K562 (cell line): Measurements from ENCODE around the gene GP1BB.

Experiments
- CTCF ChIP-seq, 3 experiments: IDR thresholded peaks in 2 of 3; conservative IDR thresholded peaks in 1 of 3; 2 replicates each; pipeline ENCODE4 v1.5.1; 2011 to 2012; ENCODE audit warnings: low read length in 3 of 3, mild to moderate bottlenecking in 3 of 3, control low read depth in 2 of 3, improper control_type of control experiment in 1 of 3, inconsistent platforms in 1 of 3, low read depth in 1 of 3, mixed read lengths in 1 of 3, moderate library complexity in 1 of 3; ENCODE audit not compliant: insufficient read depth in 2 of 3
- DIDO1 ChIP-seq: fragments of 450-650 bp; IDR thresholded peaks from 2 replicates; pipeline ENCODE4 v1.6.1; 2016; ENCODE audit warnings: low read depth, missing biosample characterization, missing genetic modification characterization
- HNRNPL ChIP-seq: fragments of 200-400 bp; formaldehyde crosslinking; IDR thresholded peaks from 2 replicates; pipeline ENCODE4 v1.6.1; 2017; ENCODE audit warnings: low read depth, mild to moderate bottlenecking, low read length
- NCOR1 ChIP-seq: fragments of 450-650 bp; IDR thresholded peaks from 2 replicates; pipeline ENCODE4 v1.6.1; 2016; ENCODE audit warnings: mild to moderate bottlenecking, moderate library complexity
- RCOR1 ChIP-seq, 2 experiments: IDR thresholded peaks; 2 replicates each; pipeline ENCODE4 v1.6.1; 2012; ENCODE audit warnings: low read depth in 2 of 2, low read length in 2 of 2, borderline replicate concordance in 1 of 2, improper control_type of control experiment in 1 of 2
- SMAD3 ChIP-seq: fragments of 450-650 bp; formaldehyde crosslinking; conservative IDR thresholded peaks from 2 replicates; pipeline ENCODE4 v1.4.0; 2020; ENCODE audit warnings: mild to moderate bottlenecking
- ZNF165 ChIP-seq: fragments of 250-450 bp; sonication (Bioruptor Pico); IDR thresholded peaks from 2 replicates; pipeline ENCODE4 v1.4.0; 2020; ENCODE audit warnings: borderline replicate concordance

- TF ChIP-seq NCOR1 (no peak), SMAD3 (CRISPR knock-in tag) (no peak), DIDO1 (no peak), RCOR1 (IDR thresholded peaks at IDR 0.05; ENCODE audit: borderline replicate concordance in 1 of 2, low read depth in 2 of 2, low read length in 2 of 2) (no peak), ZNF165 (CRISPR knock-in tag) (no peak), HNRNPL (no peak), CTCF (IDR thresholded peaks at IDR 0.05 in 2 of 3, conservative IDR thresholded peaks at IDR 0.05 in 1 of 3; ENCODE audit: insufficient read depth in 2 of 3, low read depth in 1 of 3, low read length in 3 of 3) (no peak)
These were observed 14.7 kb downstream of the GP1BB start for GRCh38 chr22:19737846-19738663.
